CD4-positive, alpha-beta T cell treated with Interleukin-2 at 100 ng/mL for 4 hours (primary cell): ENCODE results near the gene OR13C8.

Experiments
- DNase-seq: peaks from one replicate; pipeline ENCODE4 v3.0.0-alpha.2; 2020; ENCODE audit warnings: low spot score

The OR13C8 gene

GRCh38 chr9:104611213-104611612, 42.2 kb downstream of the OR13C8 start:
- DNase-seq: no peak

DNA sequence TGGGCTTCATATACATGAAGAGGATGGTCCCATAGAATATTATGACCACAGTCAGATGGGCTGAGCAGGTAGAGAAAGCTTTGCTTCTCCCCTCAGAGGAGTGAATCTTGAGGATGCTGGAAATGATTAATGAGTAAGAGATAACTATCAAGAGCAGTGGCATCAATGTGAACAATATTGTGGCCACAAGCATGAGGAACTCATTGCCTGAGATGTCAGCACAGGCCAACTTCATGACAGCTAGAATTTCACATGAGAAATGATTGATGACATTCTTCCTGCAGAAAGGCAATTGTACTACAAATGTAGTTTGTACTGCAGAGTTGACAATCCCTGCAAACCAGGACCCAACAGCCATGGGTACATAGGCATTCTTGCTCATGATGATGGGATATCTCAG, 48.5 kb downstream of the OR13C8 start:
- DNase-seq: no peak

DNA sequence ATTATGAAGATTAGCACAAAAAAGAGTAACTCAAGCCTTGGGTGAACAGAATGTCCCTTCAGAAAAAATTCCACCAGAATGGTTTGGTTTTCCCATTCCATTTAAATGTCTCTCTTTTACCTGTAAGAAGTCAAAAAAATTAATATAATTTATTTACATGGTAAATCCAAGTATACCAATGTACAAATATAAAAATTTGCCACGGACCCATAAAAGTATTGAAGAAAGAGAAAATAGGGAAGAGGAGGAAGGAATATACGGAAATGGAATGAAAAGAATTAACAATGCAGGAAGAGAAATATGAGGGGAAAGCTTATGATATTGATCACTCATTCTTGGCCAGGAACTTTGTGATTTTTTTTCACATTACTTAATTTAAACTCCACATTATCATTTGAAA, 49.1 kb downstream of the OR13C8 start, which contains the start of gene OR13C9:
TSS of gene OR13C9 (minus strand) at position 101 of the 400 bp plus-strand sequence. CDS start at position 101, 0 bp downstream.
- no peak for DNase-seq
